ENCODE data around the gene KCNQ5. TPM values are rescaled to one million over a fixed set of nuclear protein-coding genes. Genes with fewer than 3 reads are reported as not detected.

The KCNQ5 gene
- total and polyA plus RNA-seq, 2 donors (not counting 1 experiment from before 2014, with no cell fraction given) = 0.74 to 4.6 TPM

- H3K36me3 ChIP-seq (ENCODE audit: control insufficient read depth, insufficient read depth, low read length) = no peaks in the 10 kb centered on the region
- H3K4me3 ChIP-seq (replicated peaks in 1 of 4; ENCODE audit: control extremely low read depth in 1 of 4, insufficient read depth in 1 of 4, low read depth in 3 of 4, low read length in 4 of 4) = no peak overlapping the region
- no peak overlapping the region for H3K4me2 ChIP-seq (ENCODE audit: extremely low read depth, insufficient read depth, low read length)
- no peaks in the 10 kb centered on the region for H3K27me3 ChIP-seq (ENCODE audit: control insufficient read depth, insufficient read depth, low read length)
- H3K4me1 ChIP-seq (ENCODE audit: control insufficient read depth, extremely low read depth, insufficient read depth, low read length) = no peaks in the 10 kb centered on the region
- no peak overlapping the region for H2AFZ ChIP-seq (ENCODE audit: low read length)
- no peaks in the 10 kb centered on the region for H4K20me1 ChIP-seq (ENCODE audit: control insufficient read depth, extremely low read depth, insufficient read depth, low read length)
- H3K27ac ChIP-seq (ENCODE audit: insufficient read depth, low read length) = no peak overlapping the region
- H3K79me2 ChIP-seq (ENCODE audit: control insufficient read depth, insufficient read depth, low read length) = no peaks in the 10 kb centered on the region
- DNase-seq (ENCODE audit: low read depth in 2 of 2) = no peak
- no peaks in the 10 kb centered on the region for H3K9me3 ChIP-seq (ENCODE audit: control insufficient read depth, insufficient read depth, low read depth, low read length)
- TF ChIP-seq CTCF (conservative IDR thresholded peaks at IDR 0.05 in 1 of 2, IDR thresholded peaks at IDR 0.05 in 1 of 2; ENCODE audit: low read depth in 1 of 2, low read length in 2 of 2) (no peak), EZH2 (IDR thresholded peaks at IDR 0.05; ENCODE audit: low read length, missing control alignments) (no peak)
- no peak overlapping the region for H3K9ac ChIP-seq (ENCODE audit: insufficient read depth, low read length)
Observed at GRCh38 chr6:72769459-72770125, 147.7 kb downstream of the KCNQ5 start.

DNA sequence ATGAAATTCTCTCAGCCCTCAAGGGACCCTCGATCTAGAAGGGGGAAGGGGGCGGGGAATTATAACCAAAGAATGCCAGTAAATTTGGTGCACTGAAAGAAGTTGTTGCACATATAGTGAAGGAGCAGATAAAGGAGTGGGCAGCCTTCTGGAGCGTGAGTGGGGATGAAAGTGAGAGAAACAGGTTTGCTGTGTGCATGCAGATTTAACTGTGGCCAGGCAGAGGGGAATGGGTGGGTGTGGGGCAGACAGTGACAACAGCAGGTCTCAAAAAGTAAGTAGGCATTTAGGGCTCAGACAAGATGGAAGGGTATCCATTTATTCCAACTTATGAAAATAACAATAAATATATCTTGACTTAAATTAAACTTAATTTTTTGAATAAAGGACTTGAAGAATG, 149.1 kb downstream of the KCNQ5 start:
- H3K36me3 ChIP-seq (ENCODE audit: control insufficient read depth, insufficient read depth, low read length) = no peaks in the 10 kb centered on the region
- no peaks in the 10 kb centered on the region for H3K27me3 ChIP-seq (ENCODE audit: control insufficient read depth, insufficient read depth, low read length)
- no peaks in the 10 kb centered on the region for H3K79me2 ChIP-seq (ENCODE audit: control insufficient read depth, insufficient read depth, low read length)
- no peak for DNase-seq (ENCODE audit: low read depth in 2 of 2)
- H3K9me3 ChIP-seq (ENCODE audit: control insufficient read depth, insufficient read depth, low read depth, low read length) = no peaks in the 10 kb centered on the region
- H3K4me2 ChIP-seq (ENCODE audit: extremely low read depth, insufficient read depth, low read length) = no peak overlapping the region
- no peak for TF ChIP-seq EZH2 (IDR thresholded peaks at IDR 0.05; ENCODE audit: low read length, missing control alignments)
- TF ChIP-seq CTCF (conservative IDR thresholded peaks at IDR 0.05 in 1 of 2, IDR thresholded peaks at IDR 0.05 in 1 of 2; ENCODE audit: low read depth in 1 of 2, low read length in 2 of 2) = no peak
- H3K4me1 ChIP-seq (ENCODE audit: control insufficient read depth, extremely low read depth, insufficient read depth, low read length) = no peaks in the 10 kb centered on the region
- H4K20me1 ChIP-seq (ENCODE audit: control insufficient read depth, extremely low read depth, insufficient read depth, low read length) = no peaks in the 10 kb centered on the region
- no peak overlapping the region for H2AFZ ChIP-seq (ENCODE audit: low read length)
- no peak overlapping the region for H3K4me3 ChIP-seq (replicated peaks in 1 of 4; ENCODE audit: control extremely low read depth in 1 of 4, insufficient read depth in 1 of 4, low read depth in 3 of 4, low read length in 4 of 4)
- no peak overlapping the region for H3K27ac ChIP-seq (ENCODE audit: insufficient read depth, low read length)
- H3K9ac ChIP-seq (ENCODE audit: insufficient read depth, low read length) = no peak overlapping the region

DNA sequence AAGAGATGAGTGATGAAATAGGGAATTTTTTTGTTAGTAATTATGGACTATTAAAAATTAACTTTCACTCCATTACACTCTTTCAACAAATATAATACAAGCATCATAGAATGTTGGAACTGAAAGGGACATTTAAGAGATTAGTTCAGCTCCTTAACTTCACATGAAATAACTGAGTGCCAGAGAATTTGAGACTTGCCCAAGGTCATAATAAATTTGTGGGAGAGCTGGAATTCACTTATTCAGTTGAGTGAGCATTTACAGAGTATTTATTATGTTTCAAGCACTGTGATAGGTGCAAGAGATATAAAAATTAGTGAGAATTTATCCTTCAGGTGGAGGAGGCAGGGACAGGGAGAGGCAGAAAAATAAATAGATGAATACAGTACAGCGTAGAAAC, 154.6 kb downstream of the KCNQ5 start:
- Histone ChIP-seq H3K79me2 (ENCODE audit: control insufficient read depth, insufficient read depth, low read length) (no peaks in the 10 kb centered on the region), H4K20me1 (ENCODE audit: control insufficient read depth, extremely low read depth, insufficient read depth, low read length) (no peaks in the 10 kb centered on the region), H3K9me3 (ENCODE audit: control insufficient read depth, insufficient read depth, low read depth, low read length) (no peaks in the 10 kb centered on the region), H3K9ac (ENCODE audit: insufficient read depth, low read length) (no peak overlapping the region), H3K27ac (ENCODE audit: insufficient read depth, low read length) (no peak overlapping the region), H3K4me2 (ENCODE audit: extremely low read depth, insufficient read depth, low read length) (no peak overlapping the region), H3K4me3 (replicated peaks in 1 of 4; ENCODE audit: control extremely low read depth in 1 of 4, insufficient read depth in 1 of 4, low read depth in 3 of 4, low read length in 4 of 4) (no peak overlapping the region), H3K27me3 (ENCODE audit: control insufficient read depth, insufficient read depth, low read length) (no peaks in the 10 kb centered on the region), H2AFZ (ENCODE audit: low read length) (no peak overlapping the region), H3K36me3 (ENCODE audit: control insufficient read depth, insufficient read depth, low read length) (no peaks in the 10 kb centered on the region), H3K4me1 (ENCODE audit: control insufficient read depth, extremely low read depth, insufficient read depth, low read length) (no peaks in the 10 kb centered on the region)
- no peak for TF ChIP-seq CTCF (conservative IDR thresholded peaks at IDR 0.05 in 1 of 2, IDR thresholded peaks at IDR 0.05 in 1 of 2; ENCODE audit: low read depth in 1 of 2, low read length in 2 of 2)
- no peak for TF ChIP-seq EZH2 (IDR thresholded peaks at IDR 0.05; ENCODE audit: low read length, missing control alignments)
- DNase-seq (ENCODE audit: low read depth in 2 of 2) = no peak
